Stimulated activated CD8-positive, alpha-beta memory T cell treated with anti-CD3 and anti-CD28 coated beads, Interleukin-7, amount 100 ng/mL, for 24 hours (primary cell): Measurements from ENCODE around the gene LRRC17.

Experiments
- DNase-seq: peaks from one replicate; pipeline ENCODE4 v3.0.0-alpha.2; 2020; ENCODE audit warnings: low read depth

Gene LRRC17

DNA sequence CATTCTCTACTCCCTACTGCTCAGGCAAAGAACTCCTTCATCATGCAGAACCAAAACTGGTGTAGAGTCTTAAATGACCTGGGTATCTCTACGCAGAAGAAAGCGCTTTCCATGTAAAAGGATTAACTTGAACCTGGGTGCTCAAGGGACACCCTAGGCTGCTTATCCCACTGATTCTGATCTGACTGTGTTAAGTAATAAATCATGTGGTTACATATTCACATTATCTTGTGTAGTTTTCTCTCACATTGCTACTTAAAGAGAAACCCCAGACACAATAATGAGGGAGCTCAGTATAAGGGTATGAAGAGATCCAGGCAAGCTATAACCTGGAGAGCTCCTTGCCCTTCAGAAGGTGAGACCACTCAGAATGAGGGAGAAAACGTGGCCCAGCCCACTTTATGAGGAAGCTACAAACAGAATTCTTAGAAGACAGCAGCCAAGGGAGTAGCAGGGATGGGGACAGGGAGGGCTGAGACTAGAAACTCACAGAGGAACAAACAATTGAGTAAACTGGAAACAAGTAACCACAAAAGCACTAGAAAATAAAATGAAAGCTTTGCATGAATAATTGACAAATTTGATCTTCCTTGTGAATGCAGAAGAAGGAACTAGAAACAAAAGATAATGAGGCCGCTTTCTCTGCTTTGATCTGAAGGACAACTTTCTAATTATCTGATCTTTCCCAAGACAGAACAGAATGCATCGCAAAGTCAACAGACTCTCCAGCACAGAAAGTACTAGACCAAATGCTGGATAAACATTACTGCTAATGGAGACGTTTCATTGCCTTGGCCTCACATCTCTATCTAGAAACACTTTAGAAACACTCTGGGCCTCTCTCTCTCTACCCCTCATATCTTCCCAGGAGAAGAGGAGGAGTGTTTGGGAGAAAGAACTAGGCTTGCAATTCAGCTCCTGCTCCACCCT, 76.1 kb downstream of the LRRC17 start:
- DNase-seq = no peak

DNA sequence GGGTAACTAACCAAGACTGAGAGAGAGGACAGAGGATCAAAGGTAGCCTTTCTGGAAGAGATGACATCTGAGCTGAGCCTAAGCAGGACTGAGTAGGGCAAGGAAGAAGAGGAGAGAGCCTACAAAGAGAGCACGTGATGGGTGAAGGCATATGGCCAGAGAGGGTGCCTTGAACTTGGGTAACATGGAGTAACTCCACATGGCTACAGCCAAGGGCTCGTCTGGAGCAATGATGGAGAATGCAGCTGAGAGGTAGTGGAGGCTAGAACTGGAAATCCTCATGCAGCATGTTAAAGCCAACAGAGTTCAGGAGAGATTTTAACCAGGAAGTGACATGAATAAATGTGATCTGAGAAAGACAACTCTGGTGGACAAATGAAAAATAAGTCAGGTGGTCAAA, 77.8 kb downstream of the LRRC17 start:
- DNase-seq = no peak

DNA sequence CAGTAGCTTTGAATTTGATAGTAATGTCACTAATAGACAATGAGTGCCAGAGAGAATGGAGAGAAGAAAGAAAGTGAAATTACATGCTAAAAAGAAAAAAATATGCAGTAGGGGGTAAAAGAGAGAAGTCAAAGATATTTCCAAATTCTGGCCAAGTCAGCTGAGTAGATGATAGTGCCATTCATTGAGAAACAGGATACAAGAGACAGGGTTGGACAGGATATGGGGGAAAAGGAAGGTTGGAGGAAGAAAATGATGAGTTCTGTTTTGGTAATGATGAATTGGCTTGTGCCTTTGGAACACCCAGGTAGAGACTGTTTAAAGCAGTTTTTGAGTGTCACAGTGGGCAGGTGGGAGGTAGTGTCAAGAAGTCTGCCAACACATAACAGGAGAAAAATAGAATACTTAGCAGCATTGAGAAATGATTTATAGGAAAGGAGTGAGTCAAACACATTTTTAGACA, 78.3 kb downstream of the LRRC17 start:
- no peak for DNase-seq

DNA sequence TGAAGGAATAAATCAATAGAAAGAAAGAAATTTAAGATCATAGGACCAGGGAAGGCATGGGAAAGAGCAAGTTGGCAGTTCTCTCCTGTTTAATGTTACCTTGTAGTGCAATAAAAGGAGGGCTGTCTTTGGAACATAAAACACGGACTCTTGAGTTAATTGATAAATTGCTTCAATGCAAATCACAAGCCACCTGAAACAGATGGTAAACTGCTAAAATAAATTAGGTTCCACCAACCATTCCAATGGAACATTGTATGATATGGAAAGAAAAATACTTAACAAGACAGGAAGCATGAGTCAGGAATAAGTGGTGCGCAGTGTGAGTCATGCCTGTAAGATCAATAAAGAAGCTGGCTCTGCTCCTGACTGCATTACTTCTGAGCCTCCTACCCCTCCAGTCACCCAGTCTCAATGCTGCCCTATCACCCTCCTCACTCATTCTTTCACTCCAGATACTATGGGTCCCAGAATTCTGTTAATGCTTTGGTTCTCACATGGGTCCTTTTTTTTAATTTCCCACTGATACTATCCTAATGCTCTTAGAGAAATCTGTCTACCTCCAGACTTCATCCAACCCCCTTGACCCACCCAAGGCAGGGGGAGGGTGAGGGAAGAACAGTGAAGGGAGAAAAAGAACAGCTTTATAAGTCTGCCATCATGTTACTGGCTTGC, 78.9 kb downstream of the LRRC17 start:
- DNase-seq = no peak

DNA sequence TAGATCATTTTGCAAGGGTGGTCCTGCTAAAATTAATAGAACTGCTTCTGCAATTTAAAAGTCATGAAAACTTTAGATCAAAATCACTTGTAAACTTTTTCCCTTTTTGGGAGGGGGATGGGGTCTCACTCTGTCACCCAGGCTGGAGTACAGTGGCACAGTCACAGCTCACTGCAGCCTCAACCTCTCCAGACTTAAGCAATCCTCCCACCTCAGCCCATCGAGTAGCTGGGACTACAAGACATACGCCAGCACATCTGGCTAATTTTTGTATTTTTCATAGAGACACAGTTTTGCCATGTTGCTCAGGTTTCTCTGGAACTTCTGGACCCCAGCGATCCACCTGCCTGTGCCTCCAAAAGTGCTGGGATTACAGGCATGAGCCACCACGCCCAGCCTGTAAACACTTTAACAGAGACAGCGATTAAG, 79.7 kb downstream of the LRRC17 start:
- DNase-seq = no peak

DNA sequence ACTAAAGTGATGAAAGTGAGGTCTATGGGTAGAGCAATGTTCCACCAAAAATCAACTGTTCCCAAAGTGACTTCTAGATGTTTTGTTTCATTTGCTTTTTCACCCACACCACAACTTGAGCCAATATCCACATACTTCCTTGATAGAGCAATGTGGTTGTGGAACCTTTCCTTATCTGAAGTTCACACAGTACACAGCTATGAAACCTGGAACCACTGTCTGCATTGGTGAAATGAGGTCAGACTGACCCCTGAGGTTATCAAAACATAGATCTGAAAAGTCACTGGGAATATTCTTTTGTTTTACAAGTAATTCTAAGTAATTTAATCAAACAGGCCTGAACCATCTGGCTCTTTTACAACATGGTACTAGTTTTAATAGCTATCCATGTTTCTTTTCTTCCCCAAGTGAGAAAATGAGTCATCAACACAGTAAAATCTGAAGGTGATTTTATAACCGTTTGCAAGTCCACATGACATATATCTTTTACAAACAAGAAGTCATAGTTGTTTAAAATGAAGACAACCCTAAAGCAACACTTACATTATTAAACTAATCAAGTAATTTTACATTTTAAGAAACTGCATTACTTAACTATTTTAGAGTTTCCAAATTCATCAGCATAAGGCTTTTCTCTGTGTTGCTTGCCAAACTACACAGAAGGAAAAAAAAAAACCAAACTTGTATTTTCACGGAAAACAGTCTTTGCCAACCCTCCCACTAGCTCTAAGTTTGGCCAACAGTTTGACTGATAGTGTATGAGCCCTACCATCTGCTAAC, 80.3 kb downstream of the LRRC17 start:
- DNase-seq = no peak

DNA sequence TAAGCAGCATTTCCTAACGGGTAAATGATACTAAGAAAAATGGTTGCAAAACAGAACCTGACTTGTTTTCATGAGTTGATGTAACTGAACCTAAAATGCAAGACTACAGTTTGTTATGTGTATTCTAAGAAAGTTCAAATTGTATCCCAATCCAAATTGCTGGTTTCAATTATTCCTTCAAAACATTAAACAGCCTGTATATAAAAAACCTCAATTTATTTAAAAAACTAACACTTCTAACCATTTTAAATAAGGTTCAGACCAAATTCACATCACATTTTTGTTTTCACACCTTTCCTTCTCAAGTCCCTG, 80.9 kb downstream of the LRRC17 start:
- no peak for DNase-seq

DNA sequence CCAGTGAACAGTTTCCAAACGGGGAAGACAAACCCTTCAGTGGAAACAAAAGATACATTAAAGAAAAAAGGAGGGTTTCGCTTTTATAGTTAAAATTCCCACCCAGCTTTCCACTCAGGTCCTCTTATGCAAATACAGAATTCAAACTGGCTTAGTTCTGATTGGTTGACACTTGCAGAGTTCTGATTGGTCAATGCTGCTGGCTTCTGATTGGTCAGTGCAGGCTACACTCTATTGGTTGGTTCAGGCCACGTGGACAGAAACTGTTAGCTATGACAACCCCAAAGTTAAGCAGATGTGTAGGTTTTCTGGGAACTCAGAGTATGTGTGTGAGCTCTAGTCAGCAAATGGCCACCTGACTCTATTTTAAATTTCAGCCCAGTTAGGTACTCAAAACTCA, 81.8 kb downstream of the LRRC17 start:
- DNase-seq = no peak
